ENCODE measurements around the gene CYB561D2.

Gene CYB561D2

GRCh38 chr3:50327129-50327528 is 23.5 kb upstream of the CYB561D2 start:
- H3K9me2 ChIP-seq (replicated peaks; ENCODE audit: insufficient read depth, low read length): no peaks in the 10 kb centered on the region
- peaks cover 12% of the 10 kb centered on the region for H3F3A ChIP-seq (ENCODE audit: insufficient read depth)
- H3K36me3 ChIP-seq (ENCODE audit: low read length): peaks cover 6% of the 10 kb centered on the region; the same call in 1 of the 2 replicates
- H2AFZ ChIP-seq (ENCODE audit: low read depth, low read length, severe bottlenecking): no peak overlapping the region
- no peaks in the 10 kb centered on the region for H4K20me1 ChIP-seq (ENCODE audit: low read depth, low read length)
- H3K4me3 ChIP-seq (ENCODE audit: insufficient read depth, low read length, poor library complexity, severe bottlenecking): peak overlapping the region; percentile 86
- no peaks in the 10 kb centered on the region for H3K9me3 ChIP-seq (ENCODE audit: insufficient read depth, low read length)
- H3K9ac ChIP-seq (ENCODE audit: low read length): peak overlapping the region; percentile 91
- peak overlapping the region; percentile 70 for H3K4me2 ChIP-seq (ENCODE audit: low read depth, low read length, poor library complexity, severe bottlenecking)
- TF ChIP-seq, protein P1, sequence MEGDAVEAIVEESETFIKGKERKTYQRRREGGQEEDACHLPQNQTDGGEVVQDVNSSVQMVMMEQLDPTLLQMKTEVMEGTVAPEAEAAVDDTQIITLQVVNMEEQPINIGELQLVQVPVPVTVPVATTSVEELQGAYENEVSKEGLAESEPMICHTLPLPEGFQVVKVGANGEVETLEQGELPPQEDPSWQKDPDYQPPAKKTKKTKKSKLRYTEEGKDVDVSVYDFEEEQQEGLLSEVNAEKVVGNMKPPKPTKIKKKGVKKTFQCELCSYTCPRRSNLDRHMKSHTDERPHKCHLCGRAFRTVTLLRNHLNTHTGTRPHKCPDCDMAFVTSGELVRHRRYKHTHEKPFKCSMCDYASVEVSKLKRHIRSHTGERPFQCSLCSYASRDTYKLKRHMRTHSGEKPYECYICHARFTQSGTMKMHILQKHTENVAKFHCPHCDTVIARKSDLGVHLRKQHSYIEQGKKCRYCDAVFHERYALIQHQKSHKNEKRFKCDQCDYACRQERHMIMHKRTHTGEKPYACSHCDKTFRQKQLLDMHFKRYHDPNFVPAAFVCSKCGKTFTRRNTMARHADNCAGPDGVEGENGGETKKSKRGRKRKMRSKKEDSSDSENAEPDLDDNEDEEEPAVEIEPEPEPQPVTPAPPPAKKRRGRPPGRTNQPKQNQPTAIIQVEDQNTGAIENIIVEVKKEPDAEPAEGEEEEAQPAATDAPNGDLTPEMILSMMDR (IDR thresholded peaks at IDR 0.05; ENCODE audit: insufficient read depth, low read length, poor library complexity, severe bottlenecking): no peak
- no peak for TF ChIP-seq EZH2phosphoT487 (conservative IDR thresholded peaks at IDR 0.05; ENCODE audit: low read length)
- H3K27me3 ChIP-seq (ENCODE audit: low read length): no peaks in the 10 kb centered on the region
- no peak overlapping the region for H3K27ac ChIP-seq (ENCODE audit: low read depth, low read length)
- peaks cover 13% of the 10 kb centered on the region for H3K79me2 ChIP-seq (ENCODE audit: insufficient read depth, low read length)

- H2AFZ ChIP-seq (ENCODE audit: low read depth, low read length, severe bottlenecking): peak within 1 kb of the TSS; percentile 17
- H3K27ac ChIP-seq (ENCODE audit: low read depth, low read length): peak within 1 kb of the TSS; percentile 33
Measured at GRCh38 chr3:50327943-50328691, 22.5 kb upstream of the CYB561D2 start, which contains the start of gene TUSC2. Gene TUSC2, minus strand, starts transcription at chr3:50328223. Its CDS starts 124 bp downstream, at chr3:50328099.

DNA sequence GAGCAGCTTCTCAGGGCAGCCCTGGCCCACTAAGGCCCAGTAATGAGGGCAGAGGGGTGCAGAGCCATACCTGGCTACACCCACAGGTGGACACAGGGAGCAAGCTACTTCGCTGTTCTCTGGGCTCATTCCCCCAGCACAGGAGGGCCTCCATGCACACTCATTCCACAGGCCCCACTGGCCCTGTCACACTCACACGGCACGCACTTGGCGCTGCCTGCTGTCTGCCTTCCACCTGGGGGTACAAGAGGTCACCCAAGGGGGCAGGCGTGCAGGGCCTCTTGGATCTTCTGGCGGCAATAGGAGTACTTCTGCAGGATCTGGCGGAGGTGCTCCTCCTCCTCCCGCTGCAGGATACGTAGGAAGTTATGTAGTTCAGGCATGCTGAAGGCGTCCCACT is 20.3 kb upstream of the CYB561D2 start:
- Histone ChIP-seq H3K36me3 (ENCODE audit: low read length) (peaks cover 6% of the 10 kb centered on the region; the same call in 1 of the 2 replicates), H3K9me2 (replicated peaks; ENCODE audit: insufficient read depth, low read length) (no peaks in the 10 kb centered on the region), H3F3A (ENCODE audit: insufficient read depth) (peaks cover 12% of the 10 kb centered on the region), H3K27me3 (ENCODE audit: low read length) (no peaks in the 10 kb centered on the region), H3K4me3 (ENCODE audit: insufficient read depth, low read length, poor library complexity, severe bottlenecking) (no peak overlapping the region), H2AFZ (ENCODE audit: low read depth, low read length, severe bottlenecking) (no peak overlapping the region), H3K79me2 (ENCODE audit: insufficient read depth, low read length) (peaks cover 36% of the 10 kb centered on the region), H3K27ac (ENCODE audit: low read depth, low read length) (no peak overlapping the region), H3K4me2 (ENCODE audit: low read depth, low read length, poor library complexity, severe bottlenecking) (no peak overlapping the region), H4K20me1 (ENCODE audit: low read depth, low read length) (no peaks in the 10 kb centered on the region), H3K9ac (ENCODE audit: low read length) (no peak overlapping the region), H3K9me3 (ENCODE audit: insufficient read depth, low read length) (no peaks in the 10 kb centered on the region)
- no peak for TF ChIP-seq EZH2phosphoT487 (conservative IDR thresholded peaks at IDR 0.05; ENCODE audit: low read length)
- TF ChIP-seq, protein P1 (IDR thresholded peaks at IDR 0.05; ENCODE audit: insufficient read depth, low read length, poor library complexity, severe bottlenecking): no peak

More at GRCh38 chr3:50327943-50328691, 22.5 kb upstream of the CYB561D2 start, which contains the start of gene TUSC2:
- Histone ChIP-seq H3K9me2 (replicated peaks; ENCODE audit: insufficient read depth, low read length) (no peaks in the 10 kb centered on the region), H3K4me3 (ENCODE audit: insufficient read depth, low read length, poor library complexity, severe bottlenecking) (peak within 1 kb of the TSS; percentile 86), H3K79me2 (ENCODE audit: insufficient read depth, low read length) (peaks cover 15% of the 10 kb centered on the region), H3K9ac (ENCODE audit: low read length) (peak within 1 kb of the TSS; percentile 91), H3F3A (ENCODE audit: insufficient read depth) (peaks cover 12% of the 10 kb centered on the region), H3K4me2 (ENCODE audit: low read depth, low read length, poor library complexity, severe bottlenecking) (peak within 1 kb of the TSS; percentile 70), H3K36me3 (ENCODE audit: low read length) (peaks cover 6% of the 10 kb centered on the region; the same call in 1 of the 2 replicates), H3K9me3 (ENCODE audit: insufficient read depth, low read length) (no peaks in the 10 kb centered on the region), H4K20me1 (ENCODE audit: low read depth, low read length) (no peaks in the 10 kb centered on the region), H3K27me3 (ENCODE audit: low read length) (no peaks in the 10 kb centered on the region)
- TF ChIP-seq EZH2phosphoT487 (conservative IDR thresholded peaks at IDR 0.05; ENCODE audit: low read length): no peak
- TF ChIP-seq, protein P1 (IDR thresholded peaks at IDR 0.05; ENCODE audit: insufficient read depth, low read length, poor library complexity, severe bottlenecking): no peak

All from SU-DHL-6 (cell line).